Activated T-helper 1 cell treated with Interleukin-2 at 50 U/mL for 16 hours (primary cell): ENCODE measurements around the gene DHFR2.
"Not testable (repeated sequence)": the region's sequence is repeated elsewhere in the genome, so short reads cannot be mapped to it uniquely, and the experiment has no call there.

ENCODE experiments used
- DNase-seq: peaks from one replicate; pipeline ENCODE4 v3.0.0-alpha.2; 2020; ENCODE audit warnings: low read depth

DHFR2 gene

GRCh38 chr3:94065122-94065521 lies 2.4 kb upstream of the DHFR2 start:
- DNase-seq = no peak

DNA sequence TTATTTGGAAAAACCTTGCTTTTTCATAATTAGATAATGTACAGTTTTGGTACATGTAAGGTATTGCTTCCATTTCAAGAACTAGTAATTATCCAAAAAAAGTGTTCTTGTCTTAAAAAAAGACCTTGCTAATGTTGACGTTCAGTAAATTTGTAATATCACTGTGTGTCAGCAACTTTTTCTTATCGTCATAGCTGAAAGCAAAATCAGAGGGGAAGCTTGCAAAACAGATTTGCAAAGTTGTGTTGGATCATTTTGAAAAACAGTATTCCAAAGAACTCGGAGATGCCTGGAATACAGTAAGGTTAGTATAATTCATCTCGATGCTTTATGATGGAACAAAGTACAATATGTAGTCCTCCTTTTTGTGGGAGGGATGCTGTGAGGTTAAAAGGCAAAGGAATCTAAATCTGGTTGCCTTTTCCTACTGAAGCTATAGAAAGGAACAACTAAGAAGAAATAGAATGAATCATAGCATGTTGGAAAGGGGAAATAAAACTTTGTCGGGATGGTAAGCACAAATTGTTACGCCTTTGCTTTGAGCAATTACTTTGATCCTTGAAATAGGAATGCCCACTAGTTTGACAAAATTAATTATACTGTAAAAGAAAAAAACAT lies 1.6 kb upstream of the DHFR2 start:
- DNase-seq = no peak

DNA sequence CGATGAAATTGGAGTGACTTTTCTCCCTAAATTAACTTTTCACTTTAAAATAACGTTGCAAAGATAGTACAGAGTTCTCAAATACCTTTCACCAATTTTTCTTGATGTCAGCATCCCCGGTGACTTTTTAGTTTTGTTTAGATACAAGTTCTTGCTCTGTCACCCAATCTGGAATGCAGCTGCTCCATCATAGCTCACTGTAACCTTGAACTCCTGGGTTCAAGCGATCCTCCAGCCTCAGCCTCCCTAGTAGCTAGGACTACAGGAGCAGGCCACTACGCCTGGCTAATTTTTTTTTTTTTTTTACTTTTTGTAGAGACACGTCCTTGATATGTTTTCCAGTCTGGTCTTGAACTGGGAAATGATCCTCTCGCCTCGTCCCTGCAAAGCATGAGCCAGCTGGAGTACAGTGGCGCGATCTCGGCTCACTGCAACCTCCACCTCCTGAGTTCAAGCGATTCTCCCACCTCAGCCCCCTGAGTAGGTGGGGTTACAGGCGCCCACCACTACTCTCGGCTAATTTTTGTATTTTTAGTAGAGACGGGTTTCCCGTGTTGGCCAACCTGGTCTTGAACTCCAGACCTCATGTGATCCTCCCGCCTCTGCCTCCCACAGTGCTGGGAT lies 892 bp upstream of the DHFR2 start:
- DNase-seq = no peak

DNA sequence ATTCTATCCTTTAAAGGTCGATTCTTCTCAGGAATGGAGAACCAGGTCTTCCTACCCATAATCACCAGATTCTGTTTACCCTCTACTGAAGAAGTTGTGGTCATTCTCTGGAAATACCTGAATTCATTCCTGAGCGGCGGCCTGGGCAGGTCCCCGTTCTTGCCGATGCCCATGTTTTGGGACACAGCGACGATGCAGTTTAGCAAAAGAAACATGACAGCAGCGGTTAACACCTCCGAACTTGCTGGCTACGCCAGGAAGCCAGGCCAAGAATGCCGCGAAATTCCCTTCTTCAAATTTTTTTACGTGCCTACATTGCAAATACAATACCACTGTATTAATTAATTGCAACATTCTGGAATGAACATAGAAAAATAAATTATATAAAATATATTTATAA lies 1.4 kb downstream of the DHFR2 start:
- no peak for DNase-seq

DNA sequence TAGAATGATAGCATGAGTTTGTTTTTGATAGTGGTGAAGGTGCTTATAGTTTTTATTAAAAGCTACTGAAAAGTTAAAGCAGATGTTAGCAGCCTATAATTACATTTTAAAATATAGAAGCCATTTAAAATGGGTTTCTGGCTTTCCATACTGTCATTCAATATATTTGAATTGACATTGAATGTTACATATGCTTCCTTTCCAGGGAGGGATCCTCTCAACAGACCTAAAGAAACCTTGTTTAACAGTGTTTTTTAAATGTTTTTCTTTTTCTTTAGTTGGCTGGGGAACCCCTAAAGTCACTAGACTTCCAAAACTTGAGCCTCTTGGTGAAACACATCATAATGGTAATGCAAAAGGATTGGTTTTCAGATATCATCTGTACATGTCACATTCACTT lies 12.2 kb downstream of the DHFR2 start:
- no peak for DNase-seq

DNA sequence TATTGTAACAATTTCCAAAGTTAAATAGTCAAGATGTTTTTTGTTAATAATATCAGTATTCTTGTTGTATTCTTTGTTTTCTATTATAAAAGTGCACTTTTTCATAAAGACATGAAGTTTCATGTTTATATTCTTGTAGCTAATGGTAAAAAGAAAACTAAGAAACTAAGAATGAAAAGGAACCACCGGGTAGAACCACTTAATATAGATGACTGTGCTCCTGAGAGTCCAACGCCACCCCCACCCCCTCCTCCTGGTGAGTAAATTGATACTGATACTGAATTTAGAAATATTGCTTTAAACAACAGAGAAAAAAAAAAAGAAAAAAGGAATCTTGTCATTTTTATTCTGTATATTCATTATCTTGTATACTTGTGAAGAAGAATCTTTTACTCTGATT lies 13.4 kb downstream of the DHFR2 start:
- DNase-seq = no peak

DNA sequence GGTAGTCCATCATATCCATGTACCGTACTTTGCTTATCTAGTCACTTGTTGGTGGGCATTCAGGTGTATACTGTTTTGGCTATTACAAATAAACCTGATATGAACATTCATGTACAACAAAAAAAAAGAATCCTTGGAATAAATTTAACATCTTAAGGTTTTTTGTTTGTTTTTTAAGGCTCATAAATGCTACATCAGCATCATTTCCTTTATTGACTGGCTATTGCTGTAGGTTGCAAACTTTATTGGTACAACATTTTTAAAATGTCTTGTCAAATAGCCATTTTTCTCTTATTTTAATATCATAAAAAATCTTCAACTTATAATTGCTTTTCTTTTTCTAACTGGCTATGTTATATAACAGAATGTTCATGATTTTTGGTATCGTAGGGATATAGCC lies 16.2 kb downstream of the DHFR2 start:
- DNase-seq = no peak

- DNase-seq = not testable (repeated sequence)
Observed at GRCh38 chr3:94044100-94044936, 18.4 kb downstream of the DHFR2 start.

- no peak for DNase-seq
Observed at GRCh38 chr3:94043285-94043684, 19.4 kb downstream of the DHFR2 start.

- no peak for DNase-seq
Observed at GRCh38 chr3:94036909-94037507, 25.7 kb downstream of the DHFR2 start.

DNA sequence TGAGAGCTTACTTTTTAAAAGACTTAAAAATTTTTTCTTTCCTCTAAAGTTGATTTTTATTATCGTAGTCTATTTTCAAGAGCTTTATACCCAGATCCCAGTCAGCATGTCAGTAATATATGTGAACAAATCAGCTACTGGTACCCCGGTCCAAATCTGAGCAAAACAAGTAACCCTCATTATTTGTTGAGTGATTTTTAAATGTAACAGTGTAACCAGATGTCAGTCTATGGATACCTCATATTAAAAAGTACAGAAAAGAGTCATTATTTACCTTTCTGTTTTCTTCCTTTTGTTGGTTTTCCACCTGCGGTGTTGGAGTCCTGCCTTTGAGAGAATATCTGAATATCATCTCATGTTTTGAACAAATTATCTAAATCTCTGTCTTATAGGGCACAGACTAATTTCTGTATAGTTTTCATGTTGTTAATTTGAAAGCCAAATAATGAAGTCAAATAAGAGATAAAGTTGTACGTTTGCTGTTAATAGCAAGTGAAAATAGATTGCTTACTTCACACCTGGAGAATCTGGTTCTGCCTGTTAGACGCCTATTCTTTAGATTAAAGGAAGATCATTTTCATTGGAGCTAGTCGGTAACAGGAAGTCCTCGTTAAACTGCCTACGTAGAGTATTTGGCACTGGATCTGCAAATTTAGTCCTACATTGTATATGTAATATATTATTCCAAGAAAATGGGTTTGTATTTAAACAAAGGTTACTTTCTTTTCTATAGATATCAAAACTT lies 34.5 kb downstream of the DHFR2 start, which contains the start of gene STX19:
STX19 (minus strand) TSS at position 505 of the 745 bp plus-strand sequence. CDS start 13,328 bp downstream, outside the sequence.
- no peak for DNase-seq

GRCh38 chr3:94026623-94027022 lies 36.1 kb downstream of the DHFR2 start:
- DNase-seq = no peak

GRCh38 chr3:94024385-94024784 lies 38.3 kb downstream of the DHFR2 start:
- DNase-seq = no peak

DNA sequence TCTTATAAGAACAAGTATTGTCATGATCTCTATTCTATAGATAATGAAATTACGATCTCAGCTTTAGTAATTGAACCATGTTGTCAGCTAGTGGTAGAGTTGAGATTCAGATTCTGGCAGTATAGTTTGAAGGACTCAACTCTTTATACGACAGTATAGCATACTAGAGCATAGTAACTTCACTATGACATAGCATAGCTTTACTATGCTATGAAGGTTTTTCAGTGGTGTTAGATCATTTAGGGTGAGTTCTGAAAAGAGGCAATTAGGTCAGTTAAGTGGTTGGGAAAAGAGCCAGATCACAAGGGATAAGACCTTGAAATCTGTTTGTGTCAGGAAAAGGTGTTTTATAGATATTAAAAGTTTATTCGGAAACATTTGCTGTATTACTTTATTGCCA lies 42.4 kb downstream of the DHFR2 start:
- no peak for DNase-seq

- no peak for DNase-seq
Observed at GRCh38 chr3:94019659-94020058, 43.1 kb downstream of the DHFR2 start.

GRCh38 chr3:94015025-94015424 lies 47.7 kb downstream of the DHFR2 start:
- no peak for DNase-seq

- no peak for DNase-seq
Observed at GRCh38 chr3:94012185-94012584, 50.5 kb downstream of the DHFR2 start.

DNA sequence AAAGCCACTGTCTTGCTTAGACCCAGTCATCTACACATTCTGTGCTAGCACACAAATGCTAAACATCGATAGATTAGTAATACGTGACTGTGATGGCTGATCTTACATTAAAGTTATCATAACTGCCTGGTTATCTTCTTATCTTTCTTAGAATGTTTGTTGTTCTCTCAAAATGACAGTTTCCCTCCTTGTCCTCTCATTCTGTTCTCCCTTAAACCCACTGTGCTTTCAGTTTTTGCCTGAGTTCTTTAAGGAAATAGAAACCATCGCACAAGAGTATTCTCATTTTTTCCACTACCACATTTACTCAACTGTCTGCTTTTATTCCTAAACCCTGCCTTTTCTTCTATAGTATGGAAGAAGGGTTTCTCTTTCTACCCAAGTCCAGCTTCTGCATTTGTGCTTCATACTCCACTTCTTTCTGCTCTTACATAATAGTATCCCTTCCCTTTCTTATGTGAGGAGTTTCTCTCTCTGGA lies 51.4 kb downstream of the DHFR2 start:
- no peak for DNase-seq

- no peak for DNase-seq
Observed at GRCh38 chr3:94009608-94010007, 53.1 kb downstream of the DHFR2 start.

GRCh38 chr3:94008253-94008652 lies 54.5 kb downstream of the DHFR2 start:
- DNase-seq = no peak
